ENCODE measurements around the gene GBE1. TPM values are rescaled to one million over a fixed set of nuclear protein-coding genes. Genes with fewer than 3 reads are reported as not detected.

The GBE1 gene
- polyA plus RNA-seq, 3 donors, result 7.7 to 21.7 (median 19.1) TPM

GRCh38 chr3:81735334-81735733 lies 26.1 kb downstream of the GBE1 start:
- DNase-seq, result no peak
- Mint-ChIP-seq H3K27me3 (ENCODE audit: low read depth in 3 of 3) (no peaks in the 10 kb centered on the region), H3K27ac (no peak overlapping the region), H3K4me3 (no peak overlapping the region), H3K4me1 (peaks cover 9% of the 10 kb centered on the region), H3K36me3 (peaks cover 10 to 12% of the 10 kb centered on the region in 2 donors), H3K9me3 (peaks cover 0 to 6% (median 3%) of the 10 kb centered on the region in 7 donors)
- TF ChIP-seq, protein P1, sequence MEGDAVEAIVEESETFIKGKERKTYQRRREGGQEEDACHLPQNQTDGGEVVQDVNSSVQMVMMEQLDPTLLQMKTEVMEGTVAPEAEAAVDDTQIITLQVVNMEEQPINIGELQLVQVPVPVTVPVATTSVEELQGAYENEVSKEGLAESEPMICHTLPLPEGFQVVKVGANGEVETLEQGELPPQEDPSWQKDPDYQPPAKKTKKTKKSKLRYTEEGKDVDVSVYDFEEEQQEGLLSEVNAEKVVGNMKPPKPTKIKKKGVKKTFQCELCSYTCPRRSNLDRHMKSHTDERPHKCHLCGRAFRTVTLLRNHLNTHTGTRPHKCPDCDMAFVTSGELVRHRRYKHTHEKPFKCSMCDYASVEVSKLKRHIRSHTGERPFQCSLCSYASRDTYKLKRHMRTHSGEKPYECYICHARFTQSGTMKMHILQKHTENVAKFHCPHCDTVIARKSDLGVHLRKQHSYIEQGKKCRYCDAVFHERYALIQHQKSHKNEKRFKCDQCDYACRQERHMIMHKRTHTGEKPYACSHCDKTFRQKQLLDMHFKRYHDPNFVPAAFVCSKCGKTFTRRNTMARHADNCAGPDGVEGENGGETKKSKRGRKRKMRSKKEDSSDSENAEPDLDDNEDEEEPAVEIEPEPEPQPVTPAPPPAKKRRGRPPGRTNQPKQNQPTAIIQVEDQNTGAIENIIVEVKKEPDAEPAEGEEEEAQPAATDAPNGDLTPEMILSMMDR (IDR thresholded peaks at IDR 0.05), result no peak
- Histone ChIP-seq H2AFZ (ENCODE audit: insufficient read depth, low read depth, low read length, poor library complexity, severe bottlenecking) (no peak overlapping the region), H3K9me3 (replicated peaks in 1 of 2; ENCODE audit: control insufficient read depth in 1 of 2, insufficient read depth in 1 of 2, low read length in 2 of 2) (no peaks in the 10 kb centered on the region), H3K79me2 (ENCODE audit: insufficient read depth, low read length) (no peaks in the 10 kb centered on the region), H3K4me1 (ENCODE audit: control insufficient read depth in 1 of 2, insufficient read depth in 2 of 2, low read length in 2 of 2) (peaks cover 4 to 5% of the 10 kb centered on the region in 2 donors), H3K9ac (ENCODE audit: insufficient read depth, low read length, poor library complexity, severe bottlenecking) (no peak overlapping the region), H3K27ac (ENCODE audit: low read depth in 1 of 2, low read length in 2 of 2) (no peak overlapping the region), H3K27me3 (ENCODE audit: control insufficient read depth in 2 of 2, insufficient read depth in 2 of 2, low read length in 2 of 2) (no peaks in the 10 kb centered on the region), H3K4me2 (replicated peaks; ENCODE audit: extremely low read depth, low read length, poor library complexity, severe bottlenecking) (no peak overlapping the region), H4K20me1 (ENCODE audit: insufficient read depth, low read length) (no peaks in the 10 kb centered on the region), H3K36me3 (replicated peaks in 1 of 2; ENCODE audit: control insufficient read depth in 1 of 2, insufficient read depth in 2 of 2, low read length in 2 of 2) (peaks cover 0 to 6% of the 10 kb centered on the region in 2 donors), H3K4me3 (replicated peaks in 1 of 3; ENCODE audit: low read depth in 2 of 3, low read length in 3 of 3) (no peak overlapping the region)
- 80% methylated on average over 4 of the region's 5 CpGs for WGBS (ENCODE audit: insufficient coverage)
- intact Hi-C loops (cut with micrococcal nuclease), result no loop called here

DNA sequence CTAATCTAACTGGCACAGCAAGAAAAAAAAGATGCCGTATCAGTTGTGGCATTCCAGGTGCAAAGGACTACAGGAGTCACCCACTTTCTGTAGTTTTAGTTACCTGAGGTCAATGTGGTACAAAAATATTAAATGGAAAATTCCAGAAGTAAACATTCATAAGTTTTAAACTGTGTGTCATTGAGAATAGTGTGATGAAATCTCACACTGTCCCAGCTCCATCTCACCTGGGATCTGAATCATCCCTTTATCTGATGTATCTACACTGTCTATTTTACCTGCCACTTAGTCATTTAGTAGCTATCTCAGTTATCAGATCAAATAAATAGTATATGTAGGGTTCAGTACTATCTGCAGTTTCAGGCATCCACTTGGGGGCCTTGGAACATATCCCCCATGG lies 26.7 kb downstream of the GBE1 start:
- H3K4me3 ChIP-seq (replicated peaks in 1 of 3; ENCODE audit: low read depth in 2 of 3, low read length in 3 of 3), result no peak overlapping the region
- H3K9ac ChIP-seq (ENCODE audit: insufficient read depth, low read length, poor library complexity, severe bottlenecking), result no peak overlapping the region
- DNase-seq, result no peak
- Mint-ChIP-seq H3K4me3 (no peak overlapping the region), H3K4me1 (peaks cover 9% of the 10 kb centered on the region), H3K36me3 (peaks cover 10 to 12% of the 10 kb centered on the region in 2 donors), H3K9me3 (peaks cover 0 to 6% (median 3%) of the 10 kb centered on the region in 7 donors), H3K27me3 (ENCODE audit: low read depth in 3 of 3) (no peaks in the 10 kb centered on the region), H3K27ac (no peak overlapping the region)
- H4K20me1 ChIP-seq (ENCODE audit: insufficient read depth, low read length), result no peaks in the 10 kb centered on the region
- H3K27ac ChIP-seq (ENCODE audit: low read depth in 1 of 2, low read length in 2 of 2), result no peak overlapping the region
- intact Hi-C loops (cut with micrococcal nuclease), result no loop called here
- H3K79me2 ChIP-seq (ENCODE audit: insufficient read depth, low read length), result no peaks in the 10 kb centered on the region
- H3K4me1 ChIP-seq (ENCODE audit: control insufficient read depth in 1 of 2, insufficient read depth in 2 of 2, low read length in 2 of 2), result peaks cover 4 to 5% of the 10 kb centered on the region in 2 donors
- TF ChIP-seq, protein P1 (IDR thresholded peaks at IDR 0.05), result no peak
- H3K36me3 ChIP-seq (replicated peaks in 1 of 2; ENCODE audit: control insufficient read depth in 1 of 2, insufficient read depth in 2 of 2, low read length in 2 of 2), result peaks cover 0 to 6% of the 10 kb centered on the region in 2 donors
- no peak overlapping the region for H2AFZ ChIP-seq (ENCODE audit: insufficient read depth, low read depth, low read length, poor library complexity, severe bottlenecking)
- H3K27me3 ChIP-seq (ENCODE audit: control insufficient read depth in 2 of 2, insufficient read depth in 2 of 2, low read length in 2 of 2), result no peaks in the 10 kb centered on the region
- H3K4me2 ChIP-seq (replicated peaks; ENCODE audit: extremely low read depth, low read length, poor library complexity, severe bottlenecking), result no peak overlapping the region
- H3K9me3 ChIP-seq (replicated peaks in 1 of 2; ENCODE audit: control insufficient read depth in 1 of 2, insufficient read depth in 1 of 2, low read length in 2 of 2), result no peaks in the 10 kb centered on the region
- 100% methylated on average over 1 of the region's 1 CpG for WGBS (ENCODE audit: insufficient coverage)

Data from CD14-positive monocyte (primary cell).